DND-41 (cell line): Measurements from ENCODE around the gene ZBTB49.

Experiments
- CTCF ChIP-seq: IDR thresholded peaks from 2 replicates; pipeline ENCODE4 v1.5.1; 2012; ENCODE audit warnings: borderline replicate concordance, low read length, moderate library complexity, mild to moderate bottlenecking; ENCODE audit not compliant: poor library complexity, severe bottlenecking; ENCODE audit errors: extremely low read depth
- EZH2 ChIP-seq: IDR thresholded peaks from 3 replicates; pipeline ENCODE4 v1.6.1; 2012; ENCODE audit warnings: borderline replicate concordance, low read depth, mild to moderate bottlenecking, moderate library complexity, low read length, inconsistent platforms; ENCODE audit not compliant: severe bottlenecking

- no peak for TF ChIP-seq CTCF
- no peak for TF ChIP-seq EZH2
Measured at GRCh38 chr4:4325321-4325720, 35.3 kb downstream of the ZBTB49 start.
